Osteoblast (primary cell): ENCODE measurements around the gene NOS2. TPM values are rescaled to one million over a fixed set of nuclear protein-coding genes. Genes with fewer than 3 reads are reported as not detected.

Experiments used
- DNase-seq: peaks from one replicate; pipeline ENCODE4 v3.0.0; 2011; ENCODE audit warnings: low spot score, mixed read lengths; ENCODE audit not compliant: insufficient read length; ENCODE audit errors: missing footprints
- H2AFZ ChIP-seq: 2 replicates; pipeline ENCODE4 v1.6.0; 2011; ENCODE audit warnings: mild to moderate bottlenecking, low read length
- H3K27ac ChIP-seq: 2 replicates; pipeline ENCODE4 v1.5.1; 2011; ENCODE audit warnings: mild to moderate bottlenecking, low read depth, low read length, moderate library complexity
- H3K27me3 ChIP-seq: 2 replicates; pipeline ENCODE4 v1.6.0; 2012; ENCODE audit warnings: mild to moderate bottlenecking, control low read depth, inconsistent platforms, low read length, moderate library complexity; ENCODE audit not compliant: insufficient read depth
- H3K36me3 ChIP-seq: 2 replicates; pipeline ENCODE4 v1.5.1; 2011; ENCODE audit warnings: mild to moderate bottlenecking, low read length, control low read depth, moderate library complexity; ENCODE audit not compliant: insufficient read depth
- H3K4me1 ChIP-seq: 2 replicates; pipeline ENCODE4 v1.5.1; 2011; ENCODE audit warnings: mild to moderate bottlenecking, low read length, control low read depth, moderate library complexity; ENCODE audit not compliant: insufficient read depth
- H3K4me2 ChIP-seq: 2 replicates; pipeline ENCODE4 v1.6.0; 2011; ENCODE audit warnings: mild to moderate bottlenecking, low read length; ENCODE audit not compliant: insufficient read depth
- H3K4me3 ChIP-seq: fragments of 200-600 bp; sonication (generic); 3 replicates; pipeline ENCODE4 v1.5.1; 2012; ENCODE audit warnings: mild to moderate bottlenecking, low read length, inconsistent platforms; ENCODE audit not compliant: insufficient read depth
- H3K79me2 ChIP-seq: 2 replicates; pipeline ENCODE4 v1.6.0; 2012; ENCODE audit warnings: mild to moderate bottlenecking, low read length, control low read depth, inconsistent platforms; ENCODE audit not compliant: insufficient read depth
- H3K9me3 ChIP-seq: 2 replicates; pipeline ENCODE4 v1.5.1; 2011; ENCODE audit warnings: low read depth, low read length, control low read depth
- H4K20me1 ChIP-seq: 2 replicates; pipeline ENCODE4 v1.6.0; 2012; ENCODE audit warnings: mild to moderate bottlenecking, low read length, control low read depth; ENCODE audit not compliant: insufficient read depth
- CTCF ChIP-seq: IDR thresholded peaks from 2 replicates; pipeline ENCODE4 v1.5.1; 2011; ENCODE audit warnings: mild to moderate bottlenecking, low read depth, low read length, moderate library complexity; ENCODE audit errors: extremely low read depth
- total RNA-seq: library from RNA; depleted of rRNA; stranded (reverse); fragments of >200 nt; gene quantifications from 2 replicates; pipeline ENCODE4 v1.2.3, GENCODE V29; 2012

Gene NOS2
- total RNA-seq, 1 donor, result not detected

DNA sequence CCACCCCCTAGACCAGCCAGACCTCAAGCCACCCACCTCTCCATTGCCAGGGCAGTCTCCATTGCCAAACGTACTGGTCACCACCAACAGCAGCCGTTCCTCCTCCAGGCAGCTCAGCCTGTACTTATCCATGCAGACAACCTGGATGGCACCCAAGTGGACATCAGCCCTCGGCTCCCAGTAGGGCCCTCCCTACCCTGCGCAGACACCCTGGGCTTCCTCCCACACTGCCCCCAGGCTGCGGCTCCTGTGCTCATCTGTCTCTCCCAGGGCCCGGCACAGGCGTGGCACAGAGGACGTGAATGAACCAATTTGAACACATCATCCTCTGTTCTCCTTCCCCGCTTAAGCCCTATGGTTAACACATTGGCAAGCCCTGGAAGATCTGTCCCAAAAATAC lies 29.5 kb downstream of the NOS2 start:
- Histone ChIP-seq H3K4me2 (no peak overlapping the region), H3K79me2 (no peaks in the 10 kb centered on the region), H2AFZ (no peak overlapping the region), H3K27me3 (peaks cover 2% of the 10 kb centered on the region), H3K27ac (no peak overlapping the region), H3K4me3 (no peak overlapping the region), H3K36me3 (no peaks in the 10 kb centered on the region), H3K9me3 (no peaks in the 10 kb centered on the region), H4K20me1 (no peaks in the 10 kb centered on the region), H3K4me1 (no peaks in the 10 kb centered on the region)
- no peak for DNase-seq
- TF ChIP-seq CTCF, result no peak

DNA sequence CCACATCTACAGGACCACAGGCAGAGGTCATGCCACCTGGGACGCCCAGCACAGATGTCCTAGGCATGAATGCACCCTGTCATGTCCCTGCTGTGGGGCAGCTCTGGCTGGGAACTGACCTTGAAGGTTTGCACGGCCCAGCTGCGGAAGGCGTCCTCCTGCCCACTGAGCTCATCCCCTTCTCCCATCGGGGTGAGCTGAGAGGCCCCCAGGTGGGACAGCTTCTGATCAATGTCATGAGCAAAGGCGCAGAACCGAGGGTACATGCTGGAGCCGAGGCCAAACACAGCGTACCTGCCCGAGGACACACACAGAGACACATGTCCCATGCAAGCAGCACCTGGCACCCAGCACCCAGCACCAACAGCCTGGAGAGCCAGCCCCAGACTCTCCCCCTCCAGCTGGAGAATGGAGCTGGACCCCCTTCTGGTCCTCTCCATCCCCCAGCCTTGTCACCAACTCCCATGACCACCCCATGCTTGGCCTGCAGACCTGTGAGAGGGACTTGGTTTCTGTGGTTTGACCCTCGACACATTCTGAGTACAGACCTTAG lies 31.4 kb downstream of the NOS2 start:
- no peak for TF ChIP-seq CTCF
- H2AFZ ChIP-seq, result no peak overlapping the region

GRCh38 chr17:27766438-27766837 lies 33.9 kb downstream of the NOS2 start:
- no peak for DNase-seq
- H3K4me2 ChIP-seq, result no peak overlapping the region
- H3K4me3 ChIP-seq, result no peak overlapping the region
- H2AFZ ChIP-seq, result no peak overlapping the region
- no peak for TF ChIP-seq CTCF
- H3K27ac ChIP-seq, result no peak overlapping the region
- H4K20me1 ChIP-seq, result no peaks in the 10 kb centered on the region
- no peaks in the 10 kb centered on the region for H3K4me1 ChIP-seq
- H3K36me3 ChIP-seq, result no peaks in the 10 kb centered on the region
- no peaks in the 10 kb centered on the region for H3K9me3 ChIP-seq
- no peaks in the 10 kb centered on the region for H3K79me2 ChIP-seq
- H3K27me3 ChIP-seq, result peaks cover 2% of the 10 kb centered on the region

More for the DNA sequence above, 31.4 kb downstream of the NOS2 start:
- H4K20me1 ChIP-seq, result no peaks in the 10 kb centered on the region
- no peaks in the 10 kb centered on the region for H3K4me1 ChIP-seq
- no peaks in the 10 kb centered on the region for H3K79me2 ChIP-seq
- no peaks in the 10 kb centered on the region for H3K36me3 ChIP-seq
- no peak overlapping the region for H3K4me2 ChIP-seq
- no peaks in the 10 kb centered on the region for H3K9me3 ChIP-seq
- no peak for DNase-seq
- no peak overlapping the region for H3K4me3 ChIP-seq
- peaks cover 2% of the 10 kb centered on the region for H3K27me3 ChIP-seq
- H3K27ac ChIP-seq, result no peak overlapping the region

GRCh38 chr17:27765353-27765752 lies 35.0 kb downstream of the NOS2 start:
- H4K20me1 ChIP-seq, result no peaks in the 10 kb centered on the region

More at GRCh38 chr17:27765353-27765752, 35.0 kb downstream of the NOS2 start:
- Histone ChIP-seq H3K79me2 (no peaks in the 10 kb centered on the region), H3K4me2 (no peak overlapping the region), H3K27me3 (peaks cover 2% of the 10 kb centered on the region), H3K4me3 (no peak overlapping the region), H3K27ac (no peak overlapping the region), H2AFZ (no peak overlapping the region), H3K9me3 (no peaks in the 10 kb centered on the region), H3K36me3 (no peaks in the 10 kb centered on the region), H3K4me1 (no peaks in the 10 kb centered on the region)
- TF ChIP-seq CTCF, result no peak
- no peak for DNase-seq
